Retinal pigment epithelial cell (primary cell): ENCODE data around the gene CYREN.

ENCODE experiments used
- DNase-seq: peaks from one replicate; pipeline ENCODE4 v3.0.0-alpha.2; 2010; ENCODE audit warnings: low read depth
- H3K4me3 ChIP-seq: 2 replicates; pipeline ENCODE4 v1.5.1; 2011; ENCODE audit warnings: mild to moderate bottlenecking, low read length, control low read depth, moderate library complexity
- TF ChIP-seq, protein P1 (sequence below): conservative IDR thresholded peaks from 2 replicates; pipeline ENCODE4 v1.5.1; 2011; ENCODE audit warnings: low read depth, low read length, control low read depth, inconsistent platforms

CYREN gene

DNA sequence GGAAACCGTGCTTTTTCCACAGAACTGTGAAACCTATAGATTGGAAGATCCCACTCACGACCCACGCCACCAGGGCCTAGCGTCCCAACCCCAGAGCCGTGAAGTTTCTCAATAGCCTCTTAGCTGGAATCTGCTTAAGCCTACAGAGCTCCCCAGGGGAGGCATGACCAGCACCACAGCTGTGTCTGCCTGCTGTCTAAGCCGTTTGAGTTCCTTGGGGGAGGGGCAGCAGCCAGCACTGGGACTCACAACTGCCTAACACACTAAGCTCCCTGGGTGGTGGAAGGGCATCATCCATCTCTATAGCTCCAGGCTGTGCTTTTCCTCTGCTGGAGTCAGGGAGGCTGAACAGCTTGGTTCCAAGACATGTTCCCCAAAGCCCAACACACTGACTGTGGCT is 48.6 kb downstream of the CYREN start:
- H3K4me3 ChIP-seq = no peak overlapping the region
- DNase-seq = no peak
- TF ChIP-seq, protein P1, sequence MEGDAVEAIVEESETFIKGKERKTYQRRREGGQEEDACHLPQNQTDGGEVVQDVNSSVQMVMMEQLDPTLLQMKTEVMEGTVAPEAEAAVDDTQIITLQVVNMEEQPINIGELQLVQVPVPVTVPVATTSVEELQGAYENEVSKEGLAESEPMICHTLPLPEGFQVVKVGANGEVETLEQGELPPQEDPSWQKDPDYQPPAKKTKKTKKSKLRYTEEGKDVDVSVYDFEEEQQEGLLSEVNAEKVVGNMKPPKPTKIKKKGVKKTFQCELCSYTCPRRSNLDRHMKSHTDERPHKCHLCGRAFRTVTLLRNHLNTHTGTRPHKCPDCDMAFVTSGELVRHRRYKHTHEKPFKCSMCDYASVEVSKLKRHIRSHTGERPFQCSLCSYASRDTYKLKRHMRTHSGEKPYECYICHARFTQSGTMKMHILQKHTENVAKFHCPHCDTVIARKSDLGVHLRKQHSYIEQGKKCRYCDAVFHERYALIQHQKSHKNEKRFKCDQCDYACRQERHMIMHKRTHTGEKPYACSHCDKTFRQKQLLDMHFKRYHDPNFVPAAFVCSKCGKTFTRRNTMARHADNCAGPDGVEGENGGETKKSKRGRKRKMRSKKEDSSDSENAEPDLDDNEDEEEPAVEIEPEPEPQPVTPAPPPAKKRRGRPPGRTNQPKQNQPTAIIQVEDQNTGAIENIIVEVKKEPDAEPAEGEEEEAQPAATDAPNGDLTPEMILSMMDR = no peak

DNA sequence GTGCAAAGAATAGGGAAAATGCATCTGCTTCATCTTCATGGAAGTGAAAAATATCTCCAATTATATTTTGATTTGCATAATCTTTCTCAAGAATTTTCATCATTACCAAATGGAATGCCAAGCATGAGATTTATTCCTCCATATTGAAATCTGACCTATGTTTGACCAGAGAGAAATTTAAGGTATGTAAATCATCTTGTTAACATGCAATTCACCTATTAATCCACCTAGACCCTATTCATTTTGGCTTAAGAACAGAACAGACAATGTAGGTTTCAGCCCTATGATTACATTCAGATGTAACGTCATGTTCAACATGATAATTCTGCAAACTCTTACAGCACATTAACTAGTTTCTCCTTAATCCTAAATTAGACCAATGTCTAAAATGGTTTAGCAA is 53.4 kb downstream of the CYREN start:
- TF ChIP-seq, protein P1 = no peak
- no peak overlapping the region for H3K4me3 ChIP-seq
- peak; percentile 52 for DNase-seq
